Stimulated activated CD4-positive, alpha-beta T cell treated with anti-CD3 and anti-CD28 coated beads, Interleukin-4, amount 100 ng/mL, for 4 hours (primary cell): ENCODE data around the gene RHOH.
A peak's percentile ranks its signal among the peaks of the same experiment; 100 is the strongest.

Source experiments
- DNase-seq, 2 experiments: peaks; one replicate each; pipeline ENCODE4 v3.0.0-alpha.2; 2020

The RHOH gene

DNA sequence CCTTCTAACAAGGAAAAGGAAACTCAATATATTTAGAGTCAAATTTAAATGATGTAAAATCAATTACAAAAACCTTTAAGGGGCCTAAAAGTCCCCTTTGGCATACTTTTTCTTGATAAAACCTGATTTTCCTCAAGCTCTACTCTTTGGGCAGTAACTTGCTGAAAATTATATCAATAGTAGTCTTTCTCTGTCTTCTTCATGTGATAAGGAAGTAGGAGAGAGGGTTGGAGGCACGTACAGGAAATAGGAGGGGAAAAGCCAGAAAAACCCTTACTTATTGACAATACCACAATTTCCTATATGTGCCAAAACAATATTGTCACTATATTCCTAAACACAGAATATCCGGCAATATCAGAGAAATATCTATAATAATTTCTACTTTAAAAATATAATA lies 9.6 kb downstream of the RHOH start:
- no peak for DNase-seq

DNA sequence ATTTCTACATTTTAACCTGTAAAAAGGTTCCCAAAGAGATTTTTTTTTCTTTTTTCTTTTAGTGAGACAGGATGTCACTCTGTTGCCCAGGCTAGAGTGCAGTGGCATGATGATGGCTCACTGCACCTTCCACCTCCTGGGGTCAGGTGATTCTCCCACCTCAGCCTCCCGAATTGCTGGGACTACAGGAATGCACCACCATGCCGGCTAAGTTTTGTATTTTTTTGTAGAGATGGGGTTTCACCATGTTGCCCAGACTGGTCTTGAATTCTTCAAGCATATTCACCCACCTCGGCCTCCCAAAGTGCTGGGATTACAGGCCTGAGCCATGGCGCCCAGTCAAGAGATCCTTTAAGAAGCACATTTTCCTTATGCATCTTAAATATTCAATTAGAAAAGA lies 12.6 kb downstream of the RHOH start:
- no peak for DNase-seq

GRCh38 chr4:40210776-40211175 lies 13.9 kb downstream of the RHOH start:
- DNase-seq: no peak

DNA sequence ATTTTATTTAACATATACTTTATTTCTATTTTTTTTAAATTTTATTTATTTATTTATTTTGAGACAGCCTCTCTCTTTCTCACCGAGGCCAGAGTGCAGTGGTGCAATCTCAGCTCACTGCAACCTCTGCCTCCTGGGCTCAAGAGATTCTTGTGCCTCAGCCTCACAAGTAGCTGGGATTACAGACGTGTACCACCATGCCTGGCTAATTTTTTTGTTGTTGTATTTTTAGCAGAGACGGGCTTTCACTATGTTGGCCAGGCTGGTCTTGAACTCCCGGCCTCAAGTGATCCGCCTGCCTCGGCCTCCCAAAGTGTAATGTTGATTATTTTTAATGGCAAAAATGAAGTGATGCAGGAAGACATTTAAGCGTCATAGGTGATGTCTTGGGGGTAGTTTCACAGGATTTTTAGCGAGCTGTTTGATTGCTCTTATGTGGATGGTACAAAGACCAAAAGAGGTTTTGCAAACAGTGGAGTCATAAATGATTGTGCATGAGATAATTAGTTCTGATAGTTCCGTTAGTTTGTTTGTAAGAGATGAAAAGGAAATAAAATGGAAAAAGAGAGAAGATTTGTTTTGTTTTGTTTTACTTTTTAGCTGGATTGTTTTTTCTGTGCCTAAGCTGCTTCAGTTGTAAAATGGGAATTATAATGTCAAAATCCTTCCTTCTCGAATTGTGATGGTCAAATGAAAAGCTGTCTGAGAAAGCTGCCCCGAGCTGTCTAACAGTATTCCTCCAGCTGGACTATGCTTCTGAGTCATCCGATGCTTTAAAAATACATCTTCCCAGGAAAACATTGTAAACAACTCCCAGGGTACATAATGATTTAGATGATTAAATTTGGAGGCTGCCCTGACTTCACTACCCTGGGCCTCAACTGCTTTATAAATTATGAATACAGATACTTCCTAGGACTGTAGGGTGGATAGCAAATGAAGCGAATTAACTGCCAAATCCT lies 14.7 kb downstream of the RHOH start:
- no peak for DNase-seq

GRCh38 chr4:40212674-40213527 lies 16.1 kb downstream of the RHOH start:
- no peak for DNase-seq

- DNase-seq: no peak
Measured at GRCh38 chr4:40214038-40214437, 17.2 kb downstream of the RHOH start.

- DNase-seq: no peak
Measured at GRCh38 chr4:40214661-40215418, 18.0 kb downstream of the RHOH start.

GRCh38 chr4:40216622-40217366 lies 20.0 kb downstream of the RHOH start:
- no peak for DNase-seq

DNA sequence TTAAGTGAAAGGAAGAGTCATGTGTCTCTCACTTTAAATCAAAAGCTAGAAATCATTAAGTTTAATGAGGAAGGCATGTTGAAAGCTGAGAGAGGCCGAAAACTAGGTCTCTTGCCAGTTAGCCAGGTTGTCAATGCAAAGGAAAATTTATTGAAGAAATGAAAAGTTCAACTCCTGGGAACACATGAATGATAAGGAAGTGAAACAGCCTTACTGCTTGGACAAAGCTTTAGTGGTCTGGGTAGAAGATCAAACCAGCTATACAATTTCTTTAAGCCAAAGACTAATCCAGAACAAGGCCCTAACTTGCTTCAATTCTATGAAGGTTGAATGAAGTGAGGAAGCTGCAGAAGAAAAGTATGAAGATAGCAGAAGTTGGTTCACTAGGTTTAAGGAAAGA lies 24.9 kb downstream of the RHOH start:
- no peak for DNase-seq

DNA sequence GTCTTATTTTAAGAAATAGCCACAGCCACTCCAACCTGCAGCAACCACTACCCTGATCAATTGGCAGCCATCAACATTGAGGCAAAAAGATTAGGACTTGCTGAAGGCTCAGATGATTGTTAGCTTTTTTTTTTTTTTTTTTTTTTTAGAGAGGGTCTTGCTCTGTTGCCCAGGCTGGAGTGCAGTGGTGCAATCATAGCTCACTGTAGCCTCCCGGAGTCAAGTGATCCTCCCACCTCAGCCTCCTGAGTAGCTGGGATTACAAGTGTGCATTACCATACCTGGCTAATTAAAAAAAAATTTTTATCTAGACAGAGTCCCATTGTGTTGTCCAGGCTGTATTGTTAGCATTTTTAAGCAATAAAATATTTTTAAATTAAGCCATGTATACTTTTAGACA lies 26.5 kb downstream of the RHOH start:
- no peak for DNase-seq

DNA sequence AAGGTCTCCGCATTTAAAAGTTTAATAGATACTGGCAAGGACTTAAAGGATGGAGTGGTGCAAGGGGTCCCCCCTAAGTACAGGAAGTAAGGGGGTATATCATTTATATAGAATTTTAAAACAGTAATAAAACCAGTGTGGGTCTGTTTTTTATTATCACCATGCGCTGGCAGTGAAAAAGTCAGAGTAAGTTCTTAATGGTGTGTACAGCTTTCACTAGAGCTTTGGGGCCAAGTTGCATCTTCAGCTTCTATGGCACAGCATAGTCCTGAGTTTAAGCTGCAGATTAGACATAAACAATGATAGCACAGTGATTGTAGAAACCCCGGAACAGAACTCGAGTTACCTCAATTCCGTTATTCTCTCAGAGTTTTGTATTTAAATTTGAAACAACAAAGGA lies 27.6 kb downstream of the RHOH start:
- DNase-seq: no peak

DNA sequence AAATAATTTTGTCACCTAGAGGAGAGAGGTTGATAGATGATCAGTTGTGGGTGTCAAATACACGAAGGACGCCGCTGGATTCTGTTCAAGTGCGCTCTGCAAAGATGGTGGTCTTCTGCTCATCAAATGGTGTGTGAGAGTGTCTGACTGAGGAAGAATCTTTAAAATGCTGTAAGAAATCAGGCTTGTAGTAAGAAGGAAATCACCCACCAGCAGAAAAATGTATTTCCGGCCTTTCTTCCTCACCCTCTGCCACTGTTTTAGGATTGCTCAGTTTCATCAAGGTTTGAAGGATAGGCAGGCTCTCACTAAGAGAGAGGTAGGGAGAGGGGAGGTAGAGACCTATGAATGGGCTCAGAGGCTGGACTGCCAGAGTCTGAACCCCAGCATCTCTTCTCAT lies 28.7 kb downstream of the RHOH start:
- no peak for DNase-seq

GRCh38 chr4:40227284-40227683 lies 30.5 kb downstream of the RHOH start:
- peak; percentile 48 to 75 for DNase-seq

DNA sequence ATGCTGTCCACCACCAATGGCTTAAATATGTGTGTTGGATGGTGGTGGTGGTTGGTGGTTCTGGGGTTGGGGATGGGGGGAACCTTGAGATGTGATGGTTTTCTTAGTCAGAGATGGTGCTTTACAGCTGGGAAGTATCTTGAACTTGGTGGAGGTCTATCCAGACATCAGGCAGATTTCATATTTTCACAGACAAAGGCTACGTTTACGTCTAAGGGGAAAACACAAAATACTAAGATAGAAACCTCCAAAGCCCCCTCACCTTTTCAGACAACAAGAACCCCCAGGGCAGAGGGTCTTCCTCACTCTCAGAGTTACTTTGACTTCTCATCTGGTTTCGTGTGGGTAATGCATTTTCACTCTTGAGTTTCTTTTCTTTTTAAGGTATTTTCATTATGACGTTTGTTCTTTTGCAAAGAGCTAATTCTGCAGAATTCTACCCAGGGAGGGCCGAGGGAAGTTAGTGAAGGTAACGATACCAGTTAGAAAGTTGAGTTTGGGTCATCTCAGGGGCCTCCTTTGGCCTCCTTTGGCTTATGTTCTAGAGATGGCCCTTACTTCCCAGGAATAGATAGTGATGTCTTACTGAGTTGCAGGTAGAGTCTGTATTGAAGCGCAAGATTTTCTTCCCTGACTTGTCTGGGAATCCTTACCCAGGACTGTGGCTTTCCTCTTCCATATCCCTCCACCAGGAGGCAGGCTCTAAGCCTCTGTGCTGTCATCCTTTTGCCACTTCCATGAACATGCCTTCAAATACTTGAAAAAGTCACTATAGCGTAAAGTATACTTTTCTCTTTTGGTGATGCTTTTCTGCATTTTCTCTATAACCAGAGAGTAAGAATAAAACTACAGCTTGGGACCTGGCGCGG lies 31.9 kb downstream of the RHOH start:
- no peak for DNase-seq

- DNase-seq: no peak
Measured at GRCh38 chr4:40231316-40231863, 34.6 kb downstream of the RHOH start.

GRCh38 chr4:40232610-40233009 lies 35.8 kb downstream of the RHOH start:
- DNase-seq: no peak

DNA sequence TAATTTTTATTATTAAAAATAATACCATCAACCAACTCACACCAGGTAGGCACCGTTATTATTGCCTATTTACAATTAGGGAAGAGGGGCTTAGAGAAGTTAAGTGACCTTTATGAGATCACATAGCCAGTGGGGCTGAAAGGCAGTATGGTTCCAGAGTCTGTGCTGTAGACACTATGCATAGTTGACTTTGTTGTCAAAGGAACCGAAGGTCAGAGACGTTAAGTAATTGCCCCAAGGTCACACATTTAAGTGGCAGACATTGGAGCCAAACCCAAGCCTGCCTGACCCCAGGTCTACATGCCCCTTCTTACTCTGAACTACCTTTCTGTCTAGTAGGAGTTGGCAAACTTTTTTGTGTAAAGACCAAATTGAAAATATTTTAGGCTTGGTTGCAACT lies 36.4 kb downstream of the RHOH start:
- no peak for DNase-seq

- DNase-seq: no peak
Measured at GRCh38 chr4:40234519-40235039, 37.7 kb downstream of the RHOH start.

DNA sequence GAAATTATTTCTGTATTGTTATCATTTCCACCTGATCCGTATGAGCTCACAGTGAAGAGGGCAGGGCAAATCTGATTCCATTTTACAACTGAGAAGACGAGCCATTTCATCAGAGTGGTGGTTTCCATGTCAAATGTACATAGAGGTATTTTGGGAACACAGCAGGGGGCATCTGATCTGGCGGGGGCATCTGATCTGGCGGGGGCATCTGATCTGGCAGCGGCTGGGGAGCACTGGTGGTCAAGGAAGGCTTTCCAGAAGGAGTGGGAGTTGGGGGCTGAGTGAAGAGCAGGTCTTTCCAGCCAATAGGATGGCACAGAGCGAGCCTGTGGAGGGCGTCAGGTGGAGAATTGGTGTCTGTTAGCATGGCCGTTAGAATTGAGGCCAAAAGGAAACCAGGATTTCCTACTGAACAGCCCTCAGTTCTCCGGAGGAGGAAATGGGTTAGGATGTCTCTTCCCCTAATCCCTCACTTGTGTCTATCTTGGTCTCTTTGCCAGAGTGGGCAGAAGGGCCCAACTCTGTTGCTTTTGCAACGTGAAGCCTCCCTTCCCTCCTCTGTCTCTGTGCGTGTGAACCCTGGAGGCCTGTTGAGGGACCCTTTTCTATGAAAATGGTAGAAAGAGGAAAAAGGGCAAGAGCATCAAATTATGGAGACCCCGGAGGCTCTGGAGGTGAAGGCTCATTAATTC lies 41.3 kb downstream of the RHOH start:
- DNase-seq: no peak
